ENCODE results near the gene CD4.
A peak's percentile ranks its signal among the peaks of the same experiment; 100 is the strongest.

Gene CD4

GRCh38 chr12:6846316-6846869, 57.1 kb downstream of the CD4 start:
- Histone ChIP-seq H3K9me2 (replicated peaks; ENCODE audit: control insufficient read depth, low read length) (no peaks in the 10 kb centered on the region), H3K79me2 (ENCODE audit: control insufficient read depth, low read length) (peaks cover 23% of the 10 kb centered on the region), H3K4me2 (ENCODE audit: low read length) (no peak overlapping the region), H3K9me3 (ENCODE audit: control insufficient read depth, insufficient read depth, low read length) (no peaks in the 10 kb centered on the region), H3K27me3 (ENCODE audit: control insufficient read depth, low read length) (no peaks in the 10 kb centered on the region), H3K27ac (ENCODE audit: low read depth, low read length) (no peak overlapping the region), H3F3A (ENCODE audit: control insufficient read depth, insufficient read depth) (peaks cover 13% of the 10 kb centered on the region), H4K20me1 (ENCODE audit: control insufficient read depth, insufficient read depth, low read depth, low read length) (no peaks in the 10 kb centered on the region), H3K36me3 (ENCODE audit: control insufficient read depth, low read length) (peaks cover 52% of the 10 kb centered on the region), H3K4me3 (ENCODE audit: low read length) (no peak overlapping the region), H3K4me1 (ENCODE audit: control insufficient read depth, low read length) (peaks cover 24% of the 10 kb centered on the region)
- TF ChIP-seq EZH2phosphoT487 (IDR thresholded peaks at IDR 0.05; ENCODE audit: borderline replicate concordance, low read length), result no peak
- TF ChIP-seq, protein P1, sequence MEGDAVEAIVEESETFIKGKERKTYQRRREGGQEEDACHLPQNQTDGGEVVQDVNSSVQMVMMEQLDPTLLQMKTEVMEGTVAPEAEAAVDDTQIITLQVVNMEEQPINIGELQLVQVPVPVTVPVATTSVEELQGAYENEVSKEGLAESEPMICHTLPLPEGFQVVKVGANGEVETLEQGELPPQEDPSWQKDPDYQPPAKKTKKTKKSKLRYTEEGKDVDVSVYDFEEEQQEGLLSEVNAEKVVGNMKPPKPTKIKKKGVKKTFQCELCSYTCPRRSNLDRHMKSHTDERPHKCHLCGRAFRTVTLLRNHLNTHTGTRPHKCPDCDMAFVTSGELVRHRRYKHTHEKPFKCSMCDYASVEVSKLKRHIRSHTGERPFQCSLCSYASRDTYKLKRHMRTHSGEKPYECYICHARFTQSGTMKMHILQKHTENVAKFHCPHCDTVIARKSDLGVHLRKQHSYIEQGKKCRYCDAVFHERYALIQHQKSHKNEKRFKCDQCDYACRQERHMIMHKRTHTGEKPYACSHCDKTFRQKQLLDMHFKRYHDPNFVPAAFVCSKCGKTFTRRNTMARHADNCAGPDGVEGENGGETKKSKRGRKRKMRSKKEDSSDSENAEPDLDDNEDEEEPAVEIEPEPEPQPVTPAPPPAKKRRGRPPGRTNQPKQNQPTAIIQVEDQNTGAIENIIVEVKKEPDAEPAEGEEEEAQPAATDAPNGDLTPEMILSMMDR (IDR thresholded peaks at IDR 0.05; ENCODE audit: low read depth, low read length, poor library complexity, severe bottlenecking), result no peak

DNA sequence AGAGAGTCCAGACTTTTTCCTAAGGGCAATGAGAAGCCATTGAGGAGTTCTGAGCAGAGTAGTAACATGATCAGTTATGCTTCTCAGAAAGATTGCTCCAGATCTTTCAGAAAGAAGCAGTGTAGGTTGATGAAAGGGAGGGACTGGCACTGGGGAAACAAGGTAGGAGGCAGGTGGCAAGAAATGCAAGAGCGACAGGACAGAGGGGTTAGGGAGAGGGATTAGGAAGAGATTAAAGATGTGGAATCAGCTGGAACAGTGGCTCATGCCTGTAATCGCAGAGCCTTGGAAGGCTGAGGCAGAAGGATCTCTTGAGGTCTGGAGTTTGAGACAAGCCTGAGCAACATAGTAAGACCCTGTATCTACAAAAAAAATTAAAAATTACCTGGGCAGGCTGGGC, 58.3 kb downstream of the CD4 start:
- H3K27me3 ChIP-seq (ENCODE audit: control insufficient read depth, low read length), result no peaks in the 10 kb centered on the region
- no peaks in the 10 kb centered on the region for H3K9me3 ChIP-seq (ENCODE audit: control insufficient read depth, insufficient read depth, low read length)
- peaks cover 9% of the 10 kb centered on the region for H3F3A ChIP-seq (ENCODE audit: control insufficient read depth, insufficient read depth)
- no peak overlapping the region for H3K4me3 ChIP-seq (ENCODE audit: low read length)
- H3K4me1 ChIP-seq (ENCODE audit: control insufficient read depth, low read length), result peaks cover 21% of the 10 kb centered on the region
- H4K20me1 ChIP-seq (ENCODE audit: control insufficient read depth, insufficient read depth, low read depth, low read length), result no peaks in the 10 kb centered on the region
- H3K9me2 ChIP-seq (replicated peaks; ENCODE audit: control insufficient read depth, low read length), result no peaks in the 10 kb centered on the region
- peaks cover 25% of the 10 kb centered on the region for H3K79me2 ChIP-seq (ENCODE audit: control insufficient read depth, low read length)
- H3K27ac ChIP-seq (ENCODE audit: low read depth, low read length), result no peak overlapping the region
- TF ChIP-seq, protein P1 (IDR thresholded peaks at IDR 0.05; ENCODE audit: low read depth, low read length, poor library complexity, severe bottlenecking), result no peak
- TF ChIP-seq EZH2phosphoT487 (IDR thresholded peaks at IDR 0.05; ENCODE audit: borderline replicate concordance, low read length), result no peak
- H3K36me3 ChIP-seq (ENCODE audit: control insufficient read depth, low read length), result peaks cover 52% of the 10 kb centered on the region
- H3K4me2 ChIP-seq (ENCODE audit: low read length), result no peak overlapping the region

- TF ChIP-seq, protein P1 (IDR thresholded peaks at IDR 0.05; ENCODE audit: low read depth, low read length, poor library complexity, severe bottlenecking), result no peak
- TF ChIP-seq EZH2phosphoT487 (IDR thresholded peaks at IDR 0.05; ENCODE audit: borderline replicate concordance, low read length), result no peak
- Histone ChIP-seq H3K4me1 (ENCODE audit: control insufficient read depth, low read length) (peaks cover 32% of the 10 kb centered on the region), H3K27me3 (ENCODE audit: control insufficient read depth, low read length) (no peaks in the 10 kb centered on the region), H3K36me3 (ENCODE audit: control insufficient read depth, low read length) (peaks cover 65% of the 10 kb centered on the region), H3K9me2 (replicated peaks; ENCODE audit: control insufficient read depth, low read length) (no peaks in the 10 kb centered on the region), H4K20me1 (ENCODE audit: control insufficient read depth, insufficient read depth, low read depth, low read length) (no peaks in the 10 kb centered on the region), H3F3A (ENCODE audit: control insufficient read depth, insufficient read depth) (peaks cover 8% of the 10 kb centered on the region), H3K4me3 (ENCODE audit: low read length) (peak overlapping the region; percentile 77), H3K9me3 (ENCODE audit: control insufficient read depth, insufficient read depth, low read length) (no peaks in the 10 kb centered on the region), H3K79me2 (ENCODE audit: control insufficient read depth, low read length) (peaks cover 42% of the 10 kb centered on the region), H3K27ac (ENCODE audit: low read depth, low read length) (no peak overlapping the region), H3K4me2 (ENCODE audit: low read length) (peak overlapping the region; percentile 99)
These were observed 60.1 kb downstream of the CD4 start for GRCh38 chr12:6849427-6849826.
